NCI-H1092 treated with DMSO at 0.1 percent for 48 hours (cell line): ENCODE results near the gene RNASEH2B.

Experiments used
- DNase-seq: peaks from one replicate; lab custom pipeline; 2025; lab: John Stamatoyannopoulos, UW

RNASEH2B gene

GRCh38 chr13:50908371-50908770 lies 1.2 kb upstream of the RNASEH2B start:
- no peak for DNase-seq

- DNase-seq, result peak; percentile 31
Measured at GRCh38 chr13:50910485-50910805, 854 bp downstream of the RNASEH2B start.

GRCh38 chr13:50911081-50911631 lies 1.6 kb downstream of the RNASEH2B start:
- DNase-seq, result no peak

GRCh38 chr13:50911937-50912795 lies 2.6 kb downstream of the RNASEH2B start:
- peak; percentile 63 for DNase-seq

GRCh38 chr13:50912851-50913250 lies 3.3 kb downstream of the RNASEH2B start:
- DNase-seq, result no peak

- no peak for DNase-seq
Measured at GRCh38 chr13:50914176-50914700, 4.6 kb downstream of the RNASEH2B start.

- no peak for DNase-seq
Measured at GRCh38 chr13:50914848-50915247, 5.3 kb downstream of the RNASEH2B start.

GRCh38 chr13:50915565-50915964 lies 6.0 kb downstream of the RNASEH2B start:
- DNase-seq, result no peak

- DNase-seq, result no peak
Measured at GRCh38 chr13:50916701-50917184, 7.2 kb downstream of the RNASEH2B start.

GRCh38 chr13:50917572-50917971 lies 8.0 kb downstream of the RNASEH2B start:
- no peak for DNase-seq

- DNase-seq, result no peak
Measured at GRCh38 chr13:50918567-50918966, 9.0 kb downstream of the RNASEH2B start.

GRCh38 chr13:50919277-50919676 lies 9.7 kb downstream of the RNASEH2B start:
- no peak for DNase-seq

- no peak for DNase-seq
Measured at GRCh38 chr13:50921706-50922105, 12.1 kb downstream of the RNASEH2B start.

GRCh38 chr13:50923272-50923671 lies 13.7 kb downstream of the RNASEH2B start:
- DNase-seq, result no peak

GRCh38 chr13:50924025-50924424 lies 14.4 kb downstream of the RNASEH2B start:
- no peak for DNase-seq

GRCh38 chr13:50927701-50928100 lies 18.1 kb downstream of the RNASEH2B start:
- DNase-seq, result no peak

- DNase-seq, result no peak
Measured at GRCh38 chr13:50928102-50928501, 18.5 kb downstream of the RNASEH2B start.

GRCh38 chr13:50928659-50929462 lies 19.3 kb downstream of the RNASEH2B start:
- DNase-seq, result no peak

- no peak for DNase-seq
Measured at GRCh38 chr13:50932091-50932490, 22.5 kb downstream of the RNASEH2B start.

GRCh38 chr13:50934735-50935435 lies 25.3 kb downstream of the RNASEH2B start:
- no peak for DNase-seq

GRCh38 chr13:50936679-50937078 lies 27.1 kb downstream of the RNASEH2B start:
- DNase-seq, result no peak

GRCh38 chr13:50940509-50940908 lies 30.9 kb downstream of the RNASEH2B start:
- DNase-seq, result no peak
